Testis (tissue), 2 donors: ENCODE data around the gene C16orf82.

Experiments used
- CTCF ChIP-seq, 3 experiments: fragments of 450-650 bp in 2 of 3; fragments of 200-600 bp in 1 of 3; sonication (generic) in 1 of 3; IDR thresholded peaks; one replicate each; pipeline ENCODE4 v1.5.1; 2016 to 2019; ENCODE audit warnings: antibody characterized with exemption in 3 of 3, mild to moderate bottlenecking in 2 of 3, moderate library complexity in 1 of 3
- POLR2A ChIP-seq: fragments of 450-650 bp; IDR thresholded peaks from one replicate; pipeline ENCODE4 v1.6.1; 2017; ENCODE audit warnings: antibody characterized with exemption, mild to moderate bottlenecking, moderate library complexity

GRCh38 chr16:27073733-27074132 is 7.0 kb downstream of the C16orf82 start:
- TF ChIP-seq CTCF (IDR thresholded peaks at IDR 0.05): no peak
- TF ChIP-seq POLR2A: no peak
